CD4-positive, alpha-beta T cell treated with Interleukin-12 subunit alpha and Interleukin-12 subunit beta, for 1 hour (primary cell): ENCODE results near the gene PNKP.

Source experiments
- DNase-seq: peaks from one replicate; pipeline ENCODE4 v3.0.0-alpha.2; 2020

PNKP gene

GRCh38 chr19:49812997-49813861 lies 54.1 kb downstream of the PNKP start, which contains the start of gene FUZ:
Gene FUZ (minus strand): TSS chr19:49813292. CDS start chr19:49813106, 186 bp downstream.
- DNase-seq = peak; percentile 98

- DNase-seq = no peak
Observed at GRCh38 chr19:49812452-49812996, 54.9 kb downstream of the PNKP start.

- no peak for DNase-seq
Observed at GRCh38 chr19:49811328-49811727, 56.0 kb downstream of the PNKP start.
